HUES48 (cell line): ENCODE results near the gene METTL26.

ENCODE experiments used
- H3K27ac ChIP-seq: one replicate; pipeline ENCODE4 v1.7.0; 2013; ENCODE audit warnings: low read depth, low read length, inconsistent platforms
- H3K27me3 ChIP-seq: 2 replicates; pipeline ENCODE4 v1.6.1; 2013; ENCODE audit warnings: mild to moderate bottlenecking, low read length; ENCODE audit not compliant: control insufficient read depth, insufficient read depth
- H3K36me3 ChIP-seq: 2 replicates; pipeline ENCODE4 v1.6.1; 2013; ENCODE audit warnings: low read length; ENCODE audit not compliant: control insufficient read depth, insufficient read depth
- H3K4me1 ChIP-seq: 2 replicates; pipeline ENCODE4 v1.6.1; 2013; ENCODE audit warnings: mild to moderate bottlenecking, low read length; ENCODE audit not compliant: control insufficient read depth, insufficient read depth
- H3K4me3 ChIP-seq: 2 replicates; pipeline ENCODE4 v1.5.1; 2013; ENCODE audit warnings: mild to moderate bottlenecking, low read depth, low read length
- H3K9ac ChIP-seq: 2 replicates; pipeline ENCODE4 v1.6.1; 2013; ENCODE audit warnings: mild to moderate bottlenecking, low read depth, low read length, moderate library complexity
- H3K9me3 ChIP-seq: 2 replicates; pipeline ENCODE4 v1.6.1; 2013; ENCODE audit warnings: low read length; ENCODE audit not compliant: control insufficient read depth, insufficient read depth

The METTL26 gene

GRCh38 chr16:674214-674881 is 38.2 kb upstream of the METTL26 start:
- Histone ChIP-seq H3K27me3 (no peaks in the 10 kb centered on the region), H3K27ac (no peak overlapping the region), H3K4me3 (no peak overlapping the region; the same call in 1 of the 2 replicates), H3K36me3 (peaks cover 49% of the 10 kb centered on the region), H3K9me3 (no peaks in the 10 kb centered on the region), H3K4me1 (peaks cover 27% of the 10 kb centered on the region; the same call in 1 of the 2 replicates), H3K9ac (no peak overlapping the region)

- Histone ChIP-seq H3K9me3 (no peaks in the 10 kb centered on the region), H3K27me3 (no peaks in the 10 kb centered on the region), H3K27ac (no peak overlapping the region), H3K36me3 (peaks cover 53% of the 10 kb centered on the region), H3K4me3 (no peak overlapping the region), H3K4me1 (peaks cover 20% of the 10 kb centered on the region; the same call in 1 of the 2 replicates), H3K9ac (no peak overlapping the region)
Measured at GRCh38 chr16:673399-673991, 37.4 kb upstream of the METTL26 start.

- Histone ChIP-seq H3K36me3 (peaks cover 53% of the 10 kb centered on the region), H3K9ac (no peak overlapping the region), H3K4me3 (no peak overlapping the region), H3K27me3 (no peaks in the 10 kb centered on the region), H3K4me1 (peaks cover 20% of the 10 kb centered on the region; the same call in 1 of the 2 replicates), H3K27ac (no peak overlapping the region), H3K9me3 (no peaks in the 10 kb centered on the region)
Measured at GRCh38 chr16:672851-673250, 36.7 kb upstream of the METTL26 start.

- Histone ChIP-seq H3K4me3 (no peak overlapping the region), H3K27ac (no peak overlapping the region), H3K9me3 (no peaks in the 10 kb centered on the region), H3K4me1 (peaks cover 20% of the 10 kb centered on the region; the same call in 1 of the 2 replicates), H3K36me3 (peaks cover 53% of the 10 kb centered on the region), H3K9ac (no peak overlapping the region), H3K27me3 (no peaks in the 10 kb centered on the region)
Measured at GRCh38 chr16:672371-672770, 36.3 kb upstream of the METTL26 start.

- H3K4me3 ChIP-seq = no peak overlapping the region
- no peaks in the 10 kb centered on the region for H3K9me3 ChIP-seq
- peaks cover 11% of the 10 kb centered on the region; the same call in 1 of the 2 replicates for H3K4me1 ChIP-seq
- H3K27ac ChIP-seq = no peak overlapping the region
- no peak overlapping the region for H3K9ac ChIP-seq
- no peaks in the 10 kb centered on the region for H3K27me3 ChIP-seq
- H3K36me3 ChIP-seq = peaks cover 54% of the 10 kb centered on the region
Measured at GRCh38 chr16:671353-672131, 35.4 kb upstream of the METTL26 start.

- H3K9ac ChIP-seq = no peak overlapping the region
- H3K9me3 ChIP-seq = no peaks in the 10 kb centered on the region
- no peak overlapping the region for H3K4me3 ChIP-seq
- H3K27ac ChIP-seq = no peak overlapping the region
- 0 out of 2 replicates have a peak, but pooled peaks cover 10% of the 10 kb centered on the region for H3K4me1 ChIP-seq
- no peaks in the 10 kb centered on the region for H3K27me3 ChIP-seq
- H3K36me3 ChIP-seq = peaks cover 57% of the 10 kb centered on the region
Measured at GRCh38 chr16:670485-671352, 34.6 kb upstream of the METTL26 start.

- 0 out of 2 replicates have a peak, but pooled peaks cover 6% of the 10 kb centered on the region for H3K4me1 ChIP-seq
- H3K9ac ChIP-seq = no peak overlapping the region
- peaks cover 57% of the 10 kb centered on the region for H3K36me3 ChIP-seq
- H3K9me3 ChIP-seq = no peaks in the 10 kb centered on the region
- no peak overlapping the region for H3K4me3 ChIP-seq
- no peak overlapping the region for H3K27ac ChIP-seq
- H3K27me3 ChIP-seq = no peaks in the 10 kb centered on the region
Measured at GRCh38 chr16:669666-670065, 33.6 kb upstream of the METTL26 start.

- H3K9ac ChIP-seq = peak overlapping the region; percentile 51; the same call in 1 of the 2 replicates
- H3K27me3 ChIP-seq = no peaks in the 10 kb centered on the region
- peak overlapping the region; percentile 87 for H3K4me3 ChIP-seq
- peaks cover 50% of the 10 kb centered on the region for H3K36me3 ChIP-seq
- H3K9me3 ChIP-seq = no peaks in the 10 kb centered on the region
- H3K27ac ChIP-seq = peak overlapping the region; percentile 42
- H3K4me1 ChIP-seq = 0 out of 2 replicates have a peak, but pooled peaks cover 3% of the 10 kb centered on the region
Measured at GRCh38 chr16:668519-669171, 32.5 kb upstream of the METTL26 start.

- peaks cover 43% of the 10 kb centered on the region for H3K36me3 ChIP-seq
- peak within 1 kb of the TSS; percentile 42 for H3K27ac ChIP-seq
- H3K4me1 ChIP-seq = 0 out of 2 replicates have a peak, but pooled peaks cover 3% of the 10 kb centered on the region
Measured at GRCh38 chr16:667780-668518, 31.8 kb upstream of the METTL26 start, which contains the start of gene RHOT2. RHOT2 (plus strand) TSS chr16:668132; CDS start chr16:668200, 68 bp downstream.

More at GRCh38 chr16:667780-668518, 31.8 kb upstream of the METTL26 start, which contains the start of gene RHOT2:
- Histone ChIP-seq H3K27me3 (no peaks in the 10 kb centered on the region), H3K9ac (peak within 1 kb of the TSS; percentile 51; the same call in 1 of the 2 replicates), H3K9me3 (no peaks in the 10 kb centered on the region), H3K4me3 (peak within 1 kb of the TSS; percentile 87)
